ENCODE data around the gene RAB27B.

The RAB27B gene

DNA sequence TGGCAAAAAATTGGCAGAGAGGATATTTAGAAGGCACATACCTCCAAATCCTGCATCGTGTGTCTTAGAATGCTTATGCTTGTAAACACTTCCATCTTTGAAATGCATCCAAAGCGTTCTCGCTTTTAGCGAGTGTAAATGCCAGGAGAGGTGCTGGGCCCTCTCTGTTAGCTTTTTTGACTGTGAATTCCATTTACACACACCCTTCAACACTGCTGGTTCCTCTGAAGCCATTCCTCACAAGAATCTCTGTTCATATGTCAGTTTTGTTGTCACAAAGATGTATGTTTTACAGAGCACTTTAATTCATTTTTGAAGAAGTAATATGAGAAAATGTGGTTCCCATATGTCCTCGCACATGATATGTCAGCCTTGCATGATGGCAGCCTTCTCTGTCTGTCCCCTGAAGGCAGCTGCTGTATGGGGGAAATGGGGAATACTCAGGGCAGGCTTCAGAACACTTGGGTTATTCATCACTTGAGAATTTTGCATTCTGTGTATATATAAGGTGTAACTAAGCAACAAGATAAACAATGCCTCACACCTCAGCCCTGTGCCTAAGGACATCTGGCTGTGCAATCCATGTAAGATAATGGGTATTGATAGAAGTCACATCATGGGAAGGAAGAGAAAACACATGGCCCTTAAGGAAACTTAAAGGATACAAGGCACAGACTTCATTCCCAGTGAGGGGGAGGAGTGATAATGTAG lies 52.3 kb downstream of the RAB27B start:
- peak; percentile 76 to 91 for DNase-seq (ENCODE audit: low read depth in 2 of 2)
- H3K4me3 ChIP-seq (replicated peaks in 1 of 2; ENCODE audit: low read depth in 2 of 2, low read length in 2 of 2): no peak overlapping the region
- TF ChIP-seq, protein P1, sequence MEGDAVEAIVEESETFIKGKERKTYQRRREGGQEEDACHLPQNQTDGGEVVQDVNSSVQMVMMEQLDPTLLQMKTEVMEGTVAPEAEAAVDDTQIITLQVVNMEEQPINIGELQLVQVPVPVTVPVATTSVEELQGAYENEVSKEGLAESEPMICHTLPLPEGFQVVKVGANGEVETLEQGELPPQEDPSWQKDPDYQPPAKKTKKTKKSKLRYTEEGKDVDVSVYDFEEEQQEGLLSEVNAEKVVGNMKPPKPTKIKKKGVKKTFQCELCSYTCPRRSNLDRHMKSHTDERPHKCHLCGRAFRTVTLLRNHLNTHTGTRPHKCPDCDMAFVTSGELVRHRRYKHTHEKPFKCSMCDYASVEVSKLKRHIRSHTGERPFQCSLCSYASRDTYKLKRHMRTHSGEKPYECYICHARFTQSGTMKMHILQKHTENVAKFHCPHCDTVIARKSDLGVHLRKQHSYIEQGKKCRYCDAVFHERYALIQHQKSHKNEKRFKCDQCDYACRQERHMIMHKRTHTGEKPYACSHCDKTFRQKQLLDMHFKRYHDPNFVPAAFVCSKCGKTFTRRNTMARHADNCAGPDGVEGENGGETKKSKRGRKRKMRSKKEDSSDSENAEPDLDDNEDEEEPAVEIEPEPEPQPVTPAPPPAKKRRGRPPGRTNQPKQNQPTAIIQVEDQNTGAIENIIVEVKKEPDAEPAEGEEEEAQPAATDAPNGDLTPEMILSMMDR (IDR thresholded peaks at IDR 0.05; ENCODE audit: low read depth, low read length): no peak

DNA sequence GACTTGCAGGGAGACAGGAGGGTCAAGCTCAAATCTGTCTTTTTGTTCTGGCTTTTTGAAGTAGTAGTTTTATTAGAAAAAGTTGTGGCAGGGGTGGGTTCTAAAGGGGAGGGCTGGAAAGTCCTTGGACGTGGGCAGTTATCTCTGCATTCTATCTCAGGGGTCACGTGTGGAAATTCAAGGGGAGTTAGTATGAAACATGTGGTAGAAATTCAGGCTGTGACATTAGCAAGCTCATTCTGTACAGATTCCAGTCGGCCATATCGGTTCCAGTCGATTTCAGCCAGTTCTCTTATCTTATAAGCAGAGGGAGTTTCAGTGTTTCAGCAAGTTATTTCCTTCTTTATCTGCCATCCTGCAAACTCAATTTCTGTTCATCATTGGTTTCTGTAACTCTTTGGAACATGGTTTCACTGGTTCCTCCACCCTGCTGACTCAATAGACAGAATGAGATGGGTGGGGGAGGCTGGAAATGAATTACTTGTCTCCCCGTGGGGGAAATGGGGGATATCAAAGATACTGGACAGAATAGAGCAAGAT lies 53.0 kb downstream of the RAB27B start:
- H3K4me3 ChIP-seq (replicated peaks in 1 of 2; ENCODE audit: low read depth in 2 of 2, low read length in 2 of 2): no peak overlapping the region
- DNase-seq (ENCODE audit: low read depth in 2 of 2): peak in 1 of 2 donors; percentile 19
- TF ChIP-seq, protein P1 (IDR thresholded peaks at IDR 0.05; ENCODE audit: low read depth, low read length): no peak

DNA sequence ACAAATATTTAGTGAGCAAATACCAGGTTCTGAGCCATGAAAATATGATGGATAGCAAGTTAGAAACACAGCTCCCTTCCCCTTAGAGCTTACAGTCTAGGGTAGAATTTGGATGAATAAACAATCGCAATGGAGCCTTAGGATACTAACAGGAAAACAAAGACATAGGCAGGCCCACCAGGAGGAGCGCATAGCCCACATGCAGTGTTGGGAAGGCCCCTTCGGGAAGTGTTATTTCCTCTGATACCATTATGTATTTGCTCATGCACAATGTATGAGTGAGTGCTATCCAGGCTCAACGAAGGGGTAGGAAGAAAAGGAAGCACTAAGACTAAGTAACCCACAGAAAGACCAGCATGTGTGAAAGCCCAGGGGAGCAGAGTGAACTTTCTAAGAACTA lies 54.0 kb downstream of the RAB27B start:
- DNase-seq (ENCODE audit: low read depth in 2 of 2): no peak
- H3K4me3 ChIP-seq (replicated peaks in 1 of 2; ENCODE audit: low read depth in 2 of 2, low read length in 2 of 2): no peak overlapping the region
- TF ChIP-seq, protein P1 (IDR thresholded peaks at IDR 0.05; ENCODE audit: low read depth, low read length): no peak

DNA sequence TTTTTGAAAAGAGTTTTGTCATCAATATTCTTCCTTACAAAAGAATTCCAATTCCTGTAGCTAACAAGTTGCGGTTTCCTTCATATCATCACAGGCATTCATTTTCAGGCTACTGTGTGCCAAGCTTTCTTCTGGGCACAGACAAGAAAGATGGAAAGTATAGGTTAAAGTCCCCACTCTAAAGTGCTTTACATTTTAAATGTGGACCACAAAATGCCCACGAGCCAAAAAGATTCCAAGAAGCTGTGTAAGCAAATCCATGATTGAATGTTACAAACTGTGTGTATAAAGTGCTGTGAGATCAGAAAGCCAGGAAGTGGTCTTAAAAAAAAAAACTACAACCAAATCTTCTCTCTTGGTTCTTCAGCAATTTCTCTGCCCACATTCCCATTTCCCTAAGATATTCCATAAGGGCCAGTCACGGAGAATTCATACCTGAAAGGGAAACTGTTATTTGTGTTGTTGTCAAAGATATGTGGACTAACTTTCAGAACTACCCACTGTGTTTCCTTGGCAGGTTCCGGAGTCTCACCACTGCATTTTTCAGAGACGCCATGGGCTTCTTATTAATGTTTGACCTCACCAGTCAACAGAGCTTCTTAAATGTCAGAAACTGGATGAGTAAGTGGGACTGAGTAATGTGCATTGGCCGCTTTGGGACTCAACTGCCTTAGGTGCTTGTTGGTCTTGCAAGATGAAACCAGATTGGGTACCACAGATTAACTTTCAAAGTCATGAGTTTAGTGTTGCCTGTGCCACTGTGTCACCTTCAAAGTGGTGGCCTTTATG lies 55.7 kb downstream of the RAB27B start:
- H3K4me3 ChIP-seq (replicated peaks in 1 of 2; ENCODE audit: low read depth in 2 of 2, low read length in 2 of 2): no peak overlapping the region
- TF ChIP-seq, protein P1 (IDR thresholded peaks at IDR 0.05; ENCODE audit: low read depth, low read length): no peak
- DNase-seq (ENCODE audit: low read depth in 2 of 2): peak in 1 of 2 donors; percentile 36

DNA sequence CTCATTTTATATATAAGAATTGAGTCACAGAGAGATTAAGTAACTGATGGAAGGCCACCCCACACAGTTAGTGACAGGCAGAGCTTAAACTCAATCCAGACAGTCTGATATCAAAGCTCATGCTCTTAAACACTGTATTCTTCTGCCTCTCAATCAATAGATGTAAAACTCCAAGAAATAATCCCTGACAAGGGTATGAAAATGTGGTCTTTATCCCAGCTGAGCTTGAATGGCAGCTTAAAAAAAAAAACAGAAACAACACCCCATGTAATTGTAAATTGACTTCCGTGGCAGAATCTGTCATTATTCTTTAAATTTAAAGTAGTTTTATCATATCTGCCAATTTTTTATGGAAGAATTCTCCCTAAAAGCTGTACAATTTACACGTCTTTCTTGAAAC lies 60.1 kb downstream of the RAB27B start:
- TF ChIP-seq, protein P1 (IDR thresholded peaks at IDR 0.05; ENCODE audit: low read depth, low read length): no peak
- H3K4me3 ChIP-seq (replicated peaks in 1 of 2; ENCODE audit: low read depth in 2 of 2, low read length in 2 of 2): no peak overlapping the region
- DNase-seq (ENCODE audit: low read depth in 2 of 2): no peak

DNA sequence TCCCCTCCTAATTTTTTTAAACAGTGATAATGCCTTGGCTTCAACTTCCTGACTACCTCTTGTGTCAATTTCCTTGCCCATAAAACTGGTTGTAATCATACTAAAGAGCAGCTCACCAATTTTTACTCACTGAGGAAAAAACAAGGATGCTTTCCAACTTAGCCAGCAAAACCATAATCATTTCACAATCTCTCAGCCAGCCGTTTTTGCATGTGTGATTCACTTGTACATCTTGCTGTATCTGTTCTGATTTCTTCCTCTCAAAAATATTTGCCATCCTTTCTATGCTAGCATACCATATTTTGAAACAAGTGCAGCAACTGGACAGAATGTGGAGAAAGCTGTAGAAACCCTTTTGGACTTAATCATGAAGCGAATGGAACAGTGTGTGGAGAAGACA lies 60.7 kb downstream of the RAB27B start:
- TF ChIP-seq, protein P1 (IDR thresholded peaks at IDR 0.05; ENCODE audit: low read depth, low read length): no peak
- H3K4me3 ChIP-seq (replicated peaks in 1 of 2; ENCODE audit: low read depth in 2 of 2, low read length in 2 of 2): no peak overlapping the region
- peak; percentile 45 to 85 for DNase-seq (ENCODE audit: low read depth in 2 of 2)

All from cardiac fibroblast (primary cell).